ENCODE results near the gene NUTM1.
A peak's percentile ranks its signal among the peaks of the same experiment; 100 is the strongest.
"Not testable (repeated sequence)": the region's sequence is repeated elsewhere in the genome, so short reads cannot be mapped to it uniquely, and the experiment has no call there.

NUTM1 gene

DNA sequence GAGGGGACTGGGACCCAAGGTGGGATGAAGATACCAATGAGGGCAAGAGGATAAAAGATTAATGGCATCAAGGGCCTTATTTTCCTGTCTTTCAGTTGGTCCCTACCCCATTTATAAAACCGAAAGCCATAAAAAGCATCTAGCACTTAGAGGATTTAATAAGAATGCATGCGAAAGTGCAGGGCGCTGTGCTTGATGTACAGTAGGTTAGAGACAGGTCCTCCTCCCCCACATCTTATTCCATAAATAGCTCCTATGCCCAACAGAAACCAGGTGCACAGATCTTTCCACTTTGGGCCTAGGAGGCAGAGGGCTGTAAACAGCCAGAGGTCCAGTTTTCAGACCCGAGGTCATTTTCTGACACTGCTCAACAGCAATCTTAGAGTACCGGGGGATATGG, 22.7 kb downstream of the NUTM1 start:
- DNase-seq = no peak

DNA sequence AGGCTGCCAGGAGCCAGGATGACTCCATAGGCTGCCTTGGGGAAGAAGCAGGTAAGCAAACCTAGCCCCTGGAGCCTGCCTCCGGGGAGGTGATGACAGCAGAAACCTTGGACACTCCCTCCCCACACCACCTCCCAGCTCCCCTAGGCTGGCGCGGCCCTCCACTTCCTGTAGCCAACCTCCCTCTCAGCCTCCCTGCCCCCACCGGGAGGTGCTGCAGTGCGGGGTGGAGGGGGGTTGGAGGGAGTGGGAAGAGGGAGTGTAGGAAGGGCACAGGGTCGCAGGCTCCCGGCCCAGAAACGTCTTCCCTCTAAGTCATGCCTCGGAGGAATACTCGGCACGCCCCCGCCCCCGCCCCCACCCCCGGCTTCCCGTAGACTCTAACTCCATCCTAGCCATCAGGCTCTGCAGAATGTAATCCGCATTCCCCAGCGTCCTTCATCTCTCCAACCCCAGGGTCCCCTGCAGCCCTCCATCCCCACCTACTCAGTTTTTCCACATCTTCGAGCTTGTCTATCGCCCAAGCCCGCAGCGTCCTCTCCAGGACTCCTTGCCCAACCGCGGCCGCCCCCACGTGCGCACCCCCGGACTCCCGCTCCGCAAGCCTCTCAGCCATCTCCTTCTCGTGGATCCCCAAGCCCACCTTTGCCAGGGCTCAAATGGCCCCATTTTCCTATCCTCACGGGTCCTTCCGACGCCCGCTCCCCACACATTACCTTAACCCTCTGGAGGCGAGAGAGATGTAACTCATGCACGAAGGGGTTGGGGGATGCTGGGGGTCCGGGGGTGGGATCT, 23.4 kb downstream of the NUTM1 start:
- DNase-seq = peak; percentile 19

DNA sequence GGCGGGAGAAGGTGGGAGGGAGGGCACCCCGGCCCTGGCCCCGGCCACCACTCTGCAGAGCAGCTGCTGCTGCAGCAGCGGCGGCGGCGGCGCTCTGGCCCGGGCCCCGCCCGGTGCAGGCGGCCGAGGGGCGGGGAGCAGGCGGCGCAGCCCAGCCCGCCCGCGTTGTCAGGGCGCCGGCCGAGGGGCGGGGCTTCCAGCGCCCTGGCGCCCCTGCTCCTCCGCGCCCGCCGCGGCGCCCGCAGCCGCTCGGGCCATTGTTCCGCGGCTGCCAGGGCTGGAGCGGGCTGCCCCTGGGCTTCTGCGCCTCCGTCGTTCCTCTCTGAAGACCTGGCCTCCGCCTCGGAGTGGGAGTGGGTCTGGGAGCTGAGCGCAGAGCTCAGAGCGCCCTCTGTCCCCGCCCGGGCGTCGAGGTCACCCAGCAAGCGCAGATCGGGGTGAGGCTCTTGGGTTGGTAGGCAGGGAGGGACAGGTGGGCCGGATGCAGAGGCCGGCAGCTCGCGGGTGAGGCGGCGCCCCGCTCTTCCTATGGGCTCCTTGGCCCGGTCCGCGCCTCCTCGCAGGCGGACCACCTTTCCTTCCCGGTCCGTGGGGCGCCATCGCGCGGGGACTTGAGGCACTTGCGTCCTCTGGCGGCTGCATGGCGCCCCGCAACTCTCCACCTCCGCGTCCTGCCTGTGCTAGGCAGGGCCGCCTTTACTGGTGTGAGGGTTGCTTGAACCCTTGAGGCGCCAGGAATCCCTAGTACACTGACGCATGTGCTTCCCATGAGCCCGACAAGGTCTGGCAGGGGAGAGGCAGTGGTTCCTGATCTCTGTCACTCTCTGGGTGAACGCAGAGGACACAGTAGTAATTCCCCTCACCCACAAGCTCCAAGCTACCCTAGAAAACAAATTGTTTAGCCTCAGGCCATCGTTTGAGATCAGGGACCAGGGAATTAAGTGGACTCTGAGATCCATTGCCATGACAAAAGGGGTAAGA, 24.3 kb downstream of the NUTM1 start, which contains the start of gene LPCAT4:
LPCAT4 (minus strand) TSS at position 96 of the 981 bp plus-strand sequence. CDS start 96 bp downstream, outside the sequence.
- peak; percentile 31 for DNase-seq

DNA sequence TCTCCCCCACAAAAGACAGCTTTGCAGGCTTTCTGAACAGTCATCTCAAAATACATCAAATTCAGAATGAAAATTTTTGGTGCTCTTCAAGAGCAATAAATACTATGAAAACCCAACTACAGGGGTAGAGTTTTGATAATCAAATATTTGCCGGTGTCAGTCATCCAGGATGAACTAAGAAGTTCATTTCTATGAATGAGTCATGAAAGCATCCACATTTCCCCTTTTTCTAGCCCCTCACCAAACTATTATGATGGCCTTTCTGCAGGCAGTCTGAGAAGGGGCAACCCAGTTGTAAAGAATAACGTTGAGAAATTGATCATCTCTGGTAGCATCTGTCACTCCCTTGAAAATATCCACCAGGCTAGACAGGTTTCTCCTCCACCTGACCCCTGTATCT, 27.0 kb downstream of the NUTM1 start:
- DNase-seq = no peak

DNA sequence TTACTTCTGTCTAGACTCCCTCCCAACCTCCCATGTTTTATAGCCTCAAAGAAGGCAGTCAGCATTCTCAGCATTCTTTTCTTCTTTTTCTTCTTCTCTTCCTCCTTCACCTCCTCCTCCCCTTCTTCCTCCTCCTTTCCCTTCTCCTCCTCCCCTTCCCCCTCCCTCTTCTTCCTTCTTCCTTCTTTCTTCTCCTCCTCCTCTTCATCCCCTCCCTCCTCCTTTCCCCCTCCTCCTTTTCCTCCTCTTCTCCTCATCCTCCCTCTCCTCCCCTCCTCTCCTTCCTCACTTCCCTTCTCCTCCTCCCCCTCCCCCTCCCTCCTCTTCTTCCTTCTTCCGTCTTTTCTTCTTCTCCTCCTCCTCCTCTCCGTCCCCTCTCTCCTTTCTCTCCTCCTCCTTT, 27.5 kb downstream of the NUTM1 start:
- no peak for DNase-seq

DNA sequence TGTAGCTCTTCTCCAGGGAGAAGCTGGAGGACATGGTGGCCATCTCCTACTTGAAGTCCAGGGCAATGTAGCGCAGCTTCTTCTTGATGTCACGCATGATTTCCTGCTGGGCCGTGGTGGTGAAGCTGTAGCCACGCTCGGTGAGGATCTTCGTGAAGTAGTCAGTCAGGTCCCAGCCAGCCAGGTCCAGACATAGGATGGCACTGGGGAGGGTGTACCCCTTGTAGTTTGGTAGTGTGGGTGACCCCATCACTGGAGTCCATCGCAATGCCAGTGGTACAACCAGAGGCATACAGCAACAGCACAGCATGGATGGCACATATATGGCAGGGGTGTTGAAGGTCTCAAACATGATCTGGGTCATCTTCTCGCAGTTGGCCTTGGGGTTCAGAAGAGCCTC, 30.8 kb downstream of the NUTM1 start:
- no peak for DNase-seq

DNA sequence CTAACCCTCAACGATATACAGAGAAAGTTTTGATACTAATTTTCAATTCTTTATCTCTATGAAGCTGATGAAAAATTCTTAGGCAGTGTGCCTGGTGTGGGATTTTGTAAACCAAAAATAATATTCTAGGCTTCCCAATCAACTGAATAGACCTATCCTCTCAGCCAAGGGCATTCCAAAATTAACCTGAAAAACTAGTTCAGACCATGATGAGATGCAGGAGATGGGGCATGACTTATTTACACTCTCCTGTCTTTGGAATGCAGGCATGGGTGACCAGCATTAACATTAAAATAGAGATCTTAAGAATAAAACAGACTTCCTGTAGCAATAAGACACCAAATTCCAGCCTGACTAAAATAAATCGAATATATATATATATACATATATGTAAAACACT, 31.7 kb downstream of the NUTM1 start:
- no peak for DNase-seq

DNA sequence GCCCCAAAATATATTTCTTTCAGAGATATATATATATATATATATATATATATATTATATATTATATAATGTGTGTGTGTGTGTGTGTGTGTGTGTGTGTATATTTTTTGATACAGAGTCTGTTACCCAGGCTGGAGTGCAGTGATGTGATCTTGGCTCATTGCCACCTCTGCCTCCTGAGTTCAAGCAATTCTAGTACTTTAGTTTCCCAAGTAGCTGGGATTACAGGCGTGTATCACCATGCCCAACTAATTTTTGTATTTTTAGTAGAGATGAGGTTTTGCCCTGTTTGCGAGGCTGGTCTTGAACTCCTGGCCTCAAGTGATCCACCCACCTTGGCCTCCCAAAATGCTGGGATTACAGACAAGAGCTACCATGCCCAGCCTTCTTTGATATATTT, 32.4 kb downstream of the NUTM1 start:
- DNase-seq = not testable (repeated sequence)

DNA sequence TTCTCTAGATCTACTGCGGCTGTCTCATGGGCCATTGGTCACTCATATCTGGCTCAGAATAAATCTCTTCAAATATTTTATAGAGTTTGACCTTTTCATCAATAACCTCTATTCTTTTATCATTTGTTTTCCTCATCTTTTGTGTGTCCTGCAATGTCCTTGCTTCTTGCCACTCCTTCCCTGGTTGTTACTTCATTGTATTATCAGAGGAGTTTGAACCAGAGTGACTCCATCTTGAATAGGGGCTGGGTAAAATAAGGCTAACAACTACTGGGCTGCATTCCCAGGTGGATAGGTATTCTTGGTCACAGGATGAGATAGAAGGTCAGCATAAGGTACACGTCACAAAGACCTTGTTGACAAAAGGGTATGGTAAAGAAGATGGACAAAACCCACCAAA, 33.7 kb downstream of the NUTM1 start:
- DNase-seq = no peak

DNA sequence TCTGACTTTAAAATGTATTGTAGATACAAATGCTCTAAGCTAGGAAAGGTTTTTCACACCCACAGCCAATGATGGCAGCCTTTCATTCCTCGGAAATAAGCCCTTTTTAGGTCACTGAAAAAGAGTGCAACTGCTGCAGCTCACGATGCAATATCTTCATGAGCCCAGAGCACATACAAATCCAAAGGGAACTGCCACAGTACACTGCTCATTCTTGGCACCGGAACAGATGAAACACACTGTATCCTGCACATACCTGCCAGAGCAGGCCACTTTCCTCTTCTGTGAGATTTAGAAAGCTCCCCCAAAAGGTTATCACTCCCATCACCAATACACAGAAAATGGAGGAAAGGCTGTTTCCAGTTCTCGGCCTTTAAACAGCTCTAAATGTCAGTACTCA, 37.4 kb downstream of the NUTM1 start:
- DNase-seq = not testable (repeated sequence)

DNA sequence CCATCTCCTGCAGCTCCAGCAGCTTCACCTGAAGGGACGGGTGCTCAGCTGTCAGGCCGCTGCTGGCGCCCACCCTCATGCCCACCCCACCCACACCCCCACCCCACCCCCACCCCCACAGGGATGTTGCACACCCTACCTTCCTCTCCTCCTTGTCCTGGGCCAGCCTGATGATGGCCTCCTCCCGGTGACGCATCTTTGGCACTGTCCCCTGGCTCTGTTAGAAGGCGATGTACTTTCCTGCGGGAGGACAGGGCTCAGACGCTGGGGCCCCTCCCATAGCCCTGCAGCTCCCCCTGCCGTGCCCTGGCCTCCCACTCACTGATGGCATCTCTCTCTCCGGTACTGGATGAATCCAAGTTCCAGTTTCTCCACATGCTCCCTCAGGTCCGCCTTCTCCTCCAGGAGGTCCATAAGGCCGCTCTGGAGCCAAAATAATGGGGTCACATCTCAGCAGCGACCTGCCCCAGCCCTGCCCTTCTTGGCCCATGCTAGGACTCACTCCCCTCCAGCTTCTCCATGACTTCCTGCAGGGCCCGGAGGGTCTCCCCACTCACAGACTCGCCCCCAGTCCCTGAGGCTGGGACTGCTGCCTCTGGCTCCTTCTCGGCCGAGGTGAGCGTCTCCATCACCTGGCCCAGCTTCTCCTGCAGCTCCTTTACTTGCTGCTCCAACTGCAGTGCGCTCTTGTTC, 38.9 kb downstream of the NUTM1 start:
- not testable (repeated sequence) for DNase-seq

DNA sequence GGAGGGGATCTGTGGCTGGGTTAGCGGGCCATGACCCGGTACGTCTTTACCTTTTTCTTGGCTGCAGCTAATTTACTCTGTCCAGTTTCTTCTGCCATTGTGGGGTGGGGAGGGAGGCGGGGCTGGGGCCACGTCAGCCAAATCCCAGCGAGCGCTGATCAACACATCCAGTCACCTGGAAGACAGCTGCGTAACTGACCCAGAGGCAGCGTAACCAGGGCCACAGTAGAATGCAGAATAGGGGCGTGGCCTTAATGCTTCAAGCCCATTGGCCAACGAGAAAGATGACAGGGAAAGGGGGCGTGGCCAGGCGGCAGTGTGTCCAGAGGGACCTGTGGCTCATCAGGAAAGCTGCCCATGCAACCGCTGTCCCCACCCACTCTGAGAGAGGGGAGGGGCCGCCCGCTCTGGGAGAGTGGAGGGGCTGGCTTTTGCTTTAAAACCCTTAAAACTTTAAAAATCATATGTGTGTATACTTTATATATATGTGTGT, 46.5 kb downstream of the NUTM1 start:
- not testable (repeated sequence) for DNase-seq

DNA sequence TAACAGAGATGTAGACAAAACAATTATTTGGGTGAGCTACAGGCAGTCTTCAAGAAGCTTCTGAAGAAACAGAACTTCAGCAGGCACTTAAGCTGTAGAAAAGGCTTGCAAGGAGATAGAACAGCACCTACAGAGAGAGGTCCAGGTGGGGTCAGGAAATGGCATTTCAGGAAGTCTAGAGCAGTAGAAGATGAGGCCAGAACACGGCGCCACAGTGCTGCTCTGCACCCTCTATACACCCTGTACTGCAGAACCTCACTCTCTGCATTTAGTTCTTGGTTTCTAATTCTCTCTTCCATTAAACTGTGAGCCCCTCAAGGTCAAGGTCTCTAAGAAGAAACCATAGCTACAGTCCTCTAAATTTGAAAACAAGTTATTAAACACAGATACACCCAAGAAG, 49.9 kb downstream of the NUTM1 start:
- not testable (repeated sequence) for DNase-seq

DNA sequence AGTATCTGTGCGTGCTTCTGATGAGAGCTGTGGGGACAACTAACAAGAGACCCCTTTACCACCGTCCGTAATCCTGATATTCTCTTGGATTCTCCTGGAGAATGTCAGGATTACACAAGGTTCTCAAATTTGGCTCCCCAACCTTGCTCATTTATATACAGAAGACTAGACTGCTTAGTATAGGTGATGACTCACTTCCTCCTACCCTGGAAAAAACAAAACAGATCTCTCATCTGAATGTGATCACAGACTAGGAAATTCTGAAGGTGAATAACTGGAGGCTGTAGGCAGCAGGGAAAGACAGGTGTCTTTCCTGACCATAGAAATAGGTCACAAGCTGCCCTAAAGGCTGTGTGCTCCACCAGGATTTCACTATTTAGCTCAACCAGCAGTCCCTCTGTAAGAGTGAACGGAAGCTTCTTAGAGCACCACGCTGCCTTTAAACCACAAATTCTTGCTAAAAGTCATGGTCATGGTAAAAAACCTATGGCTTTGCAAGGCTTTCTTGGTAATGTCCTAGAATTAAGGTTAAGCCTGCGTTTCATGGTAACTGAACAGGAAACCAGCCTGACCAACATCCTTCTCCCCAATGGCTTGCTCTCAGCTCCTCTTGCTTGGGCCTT, 54.6 kb downstream of the NUTM1 start:
- DNase-seq = not testable (repeated sequence)

DNA sequence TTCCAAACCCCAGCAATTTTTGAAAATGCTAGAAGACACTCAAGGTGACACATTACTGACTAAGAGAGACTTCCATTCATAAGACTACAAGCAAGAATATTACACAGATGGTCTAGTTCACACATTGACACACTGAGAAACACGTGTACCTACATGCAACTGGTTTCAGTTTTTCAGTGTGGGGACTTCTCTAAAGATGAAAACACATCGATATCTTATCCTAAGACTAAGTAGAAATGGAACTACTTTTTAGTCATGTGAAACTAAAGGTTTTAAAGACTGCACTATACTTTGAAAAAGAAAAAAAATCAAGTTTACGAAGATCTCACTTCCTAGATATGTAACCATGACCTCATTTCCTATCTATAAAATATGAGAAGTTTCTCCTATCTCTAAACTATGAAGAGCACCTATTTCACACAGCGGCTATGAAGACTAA, 60.1 kb downstream of the NUTM1 start:
- not testable (repeated sequence) for DNase-seq

DNA sequence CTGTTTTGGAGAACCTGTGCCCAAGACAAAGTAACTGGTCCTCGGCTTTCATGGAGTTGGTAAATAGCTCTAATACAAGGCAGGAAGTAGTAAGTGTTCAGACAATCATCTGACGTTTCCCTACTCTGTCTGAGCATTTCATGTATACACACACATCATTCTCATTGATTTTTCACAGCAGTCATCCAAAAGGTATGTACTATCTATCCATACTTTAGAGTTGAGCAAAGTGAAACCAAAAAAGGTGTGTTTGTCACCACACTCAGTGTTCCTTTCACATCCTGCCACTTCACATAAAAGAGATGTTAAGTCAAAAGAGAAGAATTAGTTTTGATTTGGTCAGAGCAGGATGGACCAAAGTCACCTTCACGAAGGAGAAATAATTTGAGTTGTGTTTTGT, 60.8 kb downstream of the NUTM1 start:
- not testable (repeated sequence) for DNase-seq

All from DMS79 treated with DMSO at 0.1 percent for 48 hours (cell line).